WERI-Rb-1 (cell line): ENCODE measurements around the gene PALD1.
"Not testable (repeated sequence)": the region's sequence is repeated elsewhere in the genome, so short reads cannot be mapped to it uniquely, and the experiment has no call there.

Experiments
- DNase-seq: peaks from one replicate; pipeline ENCODE4 v3.0.0-alpha.2; 2020
- H3K27ac ChIP-seq: fragments of 250-450 bp; sonication (Bioruptor Pico); 2 replicates; pipeline ENCODE4 v1.5.1; 2020; ENCODE audit warnings: mild to moderate bottlenecking, moderate library complexity
- H3K27me3 ChIP-seq: fragments of 250-450 bp; sonication (Bioruptor Pico); 2 replicates; pipeline ENCODE4 v1.5.1; 2021; ENCODE audit warnings: mild to moderate bottlenecking, low read depth, moderate library complexity; ENCODE audit not compliant: insufficient read depth, severe bottlenecking
- H3K36me3 ChIP-seq: fragments of 250-450 bp; sonication (Bioruptor Pico); 2 replicates; pipeline ENCODE4 v1.5.1; 2020; ENCODE audit warnings: mild to moderate bottlenecking, moderate library complexity
- H3K4me3 ChIP-seq: 2 replicates; pipeline ENCODE4 v1.5.1; 2011; ENCODE audit warnings: low read depth, mild to moderate bottlenecking, control low read depth, low read length
- H3K9me3 ChIP-seq: fragments of 250-450 bp; sonication (Bioruptor Pico); 2 replicates; pipeline ENCODE4 v1.5.1; 2021; ENCODE audit warnings: mild to moderate bottlenecking, moderate library complexity; ENCODE audit not compliant: severe bottlenecking
- CTCF ChIP-seq: IDR thresholded peaks from 2 replicates; pipeline ENCODE4 v1.5.1; 2011; ENCODE audit warnings: low read depth, mild to moderate bottlenecking, control low read depth, inconsistent platforms, low read length

PALD1 gene

GRCh38 chr10:70575874-70576802 is 97.6 kb downstream of the PALD1 start:
- Histone ChIP-seq H3K27me3 (no peaks in the 10 kb centered on the region), H3K36me3 (no peaks in the 10 kb centered on the region), H3K4me3 (no peak overlapping the region), H3K9me3 (no peaks in the 10 kb centered on the region), H3K27ac (no peak overlapping the region)
- no peak for DNase-seq
- no peak for TF ChIP-seq CTCF

GRCh38 chr10:70576803-70577517 is 98.4 kb downstream of the PALD1 start:
- Histone ChIP-seq H3K9me3 (no peaks in the 10 kb centered on the region), H3K36me3 (no peaks in the 10 kb centered on the region), H3K27ac (no peak overlapping the region), H3K4me3 (no peak overlapping the region), H3K27me3 (no peaks in the 10 kb centered on the region)
- no peak for DNase-seq
- TF ChIP-seq CTCF = no peak

- no peak for TF ChIP-seq CTCF
- DNase-seq = no peak
- no peaks in the 10 kb centered on the region for H3K36me3 ChIP-seq
- H3K27ac ChIP-seq = no peak overlapping the region
- no peaks in the 10 kb centered on the region for H3K27me3 ChIP-seq
- no peaks in the 10 kb centered on the region for H3K9me3 ChIP-seq
- no peak overlapping the region for H3K4me3 ChIP-seq
Observed at GRCh38 chr10:70578371-70578947, 99.9 kb downstream of the PALD1 start.

GRCh38 chr10:70579234-70580002 is 100.9 kb downstream of the PALD1 start:
- DNase-seq = no peak

GRCh38 chr10:70581176-70581575 is 102.6 kb downstream of the PALD1 start:
- H3K27ac ChIP-seq, H3K9me3 ChIP-seq, H3K27me3 ChIP-seq, H3K36me3 ChIP-seq, H3K4me3 ChIP-seq, DNase-seq: not testable (repeated sequence)

More at GRCh38 chr10:70579234-70580002, 100.9 kb downstream of the PALD1 start:
- H3K4me3 ChIP-seq = no peak overlapping the region
- no peaks in the 10 kb centered on the region for H3K27me3 ChIP-seq
- H3K9me3 ChIP-seq = no peaks in the 10 kb centered on the region
- H3K27ac ChIP-seq = no peak overlapping the region
- no peaks in the 10 kb centered on the region for H3K36me3 ChIP-seq
- no peak for TF ChIP-seq CTCF
